GM12878 (cell line): ENCODE data around the gene FASTK. TPM values are rescaled to one million over a fixed set of nuclear protein-coding genes. Genes with fewer than 3 reads are reported as not detected.

Experiments
- EZH2 ChIP-seq: IDR thresholded peaks from 2 replicates; pipeline ENCODE4 v1.6.1; 2012; ENCODE audit warnings: low read depth, mild to moderate bottlenecking, control low read depth, inconsistent platforms, low read length, borderline replicate concordance; ENCODE audit not compliant: control insufficient read depth
- FOXM1 ChIP-seq: IDR thresholded peaks from 2 replicates; pipeline ENCODE4 v1.6.1; 2012; ENCODE audit warnings: low read depth, mild to moderate bottlenecking, inconsistent platforms, low read length, moderate library complexity
- STAT3 ChIP-seq: IDR thresholded peaks from 2 replicates; pipeline ENCODE4 v1.6.1; 2011; ENCODE audit warnings: low read depth, low read length, improper control_type of control experiment
- ZBED1 ChIP-seq: IDR thresholded peaks from 2 replicates; pipeline ENCODE4 v1.6.1; 2016; ENCODE audit warnings: borderline replicate concordance
- ZNF207 ChIP-seq: fragments of 450-650 bp; IDR thresholded peaks from 2 replicates; pipeline ENCODE4 v1.6.1; 2014; ENCODE audit warnings: antibody characterized with exemption, mild to moderate bottlenecking, borderline replicate concordance
- ZNF592 ChIP-seq: fragments of 450-650 bp; IDR thresholded peaks from 2 replicates; pipeline ENCODE4 v1.6.1; 2017; ENCODE audit warnings: mild to moderate bottlenecking, moderate library complexity
- polyA plus RNA-seq, 11 experiments: library from polyadenylated mRNA; depleted of rRNA in 4 of 11; unstranded in 6 of 11; stranded (reverse) in 5 of 11; fragments of >200 nt; fragmentation: Nextera tagmentation in 4 of 11; fragmentation: Illumina TruSeq in 1 of 11; extraction: Ambion mirVana in 4 of 11; extraction: Trizol in 1 of 11; gene quantifications; 1 replicate in 1 of 11; 2 replicates in 10 of 11; pipeline versions ENCODE4 v1.2.1 to v1.2.3, GENCODE V29; 2011 to 2016; ENCODE audit warnings: inconsistent platforms in 2 of 11, missing spikeins in 2 of 11, low read depth in 1 of 11
- total RNA-seq, 4 experiments: library from RNA; depleted of rRNA in 3 of 4; stranded (reverse); fragments of >200 nt in 3 of 4; fragmentation: Illumina TruSeq in 1 of 4; extraction: Trizol in 1 of 4; gene quantifications; 2 replicates each; pipeline versions ENCODE4 v1.2.1 to v1.2.3, GENCODE V29; 2013 to 2021

Gene FASTK
- total and polyA plus RNA-seq, 10 of the 15 experiments (the other 5 are each of a cell fraction or from before 2014, with no cell fraction given), result 0.19 to 102 (median 54.5) TPM

- TF ChIP-seq FOXM1, result no peak
- TF ChIP-seq EZH2, result no peak
- no peak for TF ChIP-seq STAT3
- TF ChIP-seq ZNF207, result no peak
- no peak for TF ChIP-seq ZNF592
- TF ChIP-seq ZBED1, result no peak
Observed at GRCh38 chr7:151110236-151110940, 29.8 kb upstream of the FASTK start (continued).
